ENCODE results near the gene MYLK.

The MYLK gene

GRCh38 chr3:123884203-123884831 lies at the start of gene MYLK:
Gene MYLK (minus strand): TSS chr3:123884332. CDS start chr3:123793841, 90,491 bp downstream.
- Histone ChIP-seq H3K4me2 (ENCODE audit: low read depth, low read length, poor library complexity, severe bottlenecking) (peak within 1 kb of the TSS; percentile 74), H2AFZ (ENCODE audit: low read length) (peak within 1 kb of the TSS; percentile 88)

GRCh38 chr3:123930445-123930844 lies 46.3 kb upstream of the MYLK start:
- no peak overlapping the region for H3K9ac ChIP-seq (ENCODE audit: low read depth, low read length, poor library complexity, severe bottlenecking)
- TF ChIP-seq CTCF (conservative IDR thresholded peaks at IDR 0.05; ENCODE audit: low read length), result no peak
- TF ChIP-seq EZH2phosphoT487 (IDR thresholded peaks at IDR 0.05; ENCODE audit: borderline replicate concordance), result no peak
- no peaks in the 10 kb centered on the region for H3K9me3 ChIP-seq (ENCODE audit: insufficient read depth, low read depth, low read length)
- H3K4me3 ChIP-seq (ENCODE audit: low read length, poor library complexity, severe bottlenecking), result no peak overlapping the region
- H3K4me1 ChIP-seq (ENCODE audit: insufficient read depth, low read length, poor library complexity, severe bottlenecking), result no peaks in the 10 kb centered on the region
- no peaks in the 10 kb centered on the region for H3K27me3 ChIP-seq (ENCODE audit: insufficient read depth, low read length, poor library complexity, severe bottlenecking)
- H3K79me2 ChIP-seq (ENCODE audit: insufficient read depth, low read length), result no peaks in the 10 kb centered on the region
- no peak overlapping the region for H3K4me2 ChIP-seq (ENCODE audit: low read depth, low read length, poor library complexity, severe bottlenecking)
- peaks cover 49% of the 10 kb centered on the region for H3K36me3 ChIP-seq (ENCODE audit: insufficient read depth, low read length)
- H3K9me2 ChIP-seq (replicated peaks; ENCODE audit: low read depth, low read length), result no peaks in the 10 kb centered on the region
- H2AFZ ChIP-seq (ENCODE audit: low read length), result no peak overlapping the region
- no peaks in the 10 kb centered on the region for H4K20me1 ChIP-seq (ENCODE audit: insufficient read depth, low read length, poor library complexity, severe bottlenecking)
- no peaks in the 10 kb centered on the region for H3F3A ChIP-seq (ENCODE audit: low read depth)

More at GRCh38 chr3:123884203-123884831, at the start of gene MYLK:
- Histone ChIP-seq H3K4me3 (ENCODE audit: low read length, poor library complexity, severe bottlenecking) (peak within 1 kb of the TSS; percentile 78), H3K9me2 (replicated peaks; ENCODE audit: low read depth, low read length) (no peaks in the 10 kb centered on the region), H3K79me2 (ENCODE audit: insufficient read depth, low read length) (no peaks in the 10 kb centered on the region), H3K9me3 (ENCODE audit: insufficient read depth, low read depth, low read length) (no peaks in the 10 kb centered on the region), H3K36me3 (ENCODE audit: insufficient read depth, low read length) (no peaks in the 10 kb centered on the region), H3K9ac (ENCODE audit: low read depth, low read length, poor library complexity, severe bottlenecking) (peak within 1 kb of the TSS; percentile 63), H3K27me3 (ENCODE audit: insufficient read depth, low read length, poor library complexity, severe bottlenecking) (no peaks in the 10 kb centered on the region), H3K4me1 (ENCODE audit: insufficient read depth, low read length, poor library complexity, severe bottlenecking) (peaks cover 38% of the 10 kb centered on the region), H4K20me1 (ENCODE audit: insufficient read depth, low read length, poor library complexity, severe bottlenecking) (no peaks in the 10 kb centered on the region), H3F3A (ENCODE audit: low read depth) (no peaks in the 10 kb centered on the region)
- TF ChIP-seq CTCF (conservative IDR thresholded peaks at IDR 0.05; ENCODE audit: low read length), result no peak
- TF ChIP-seq EZH2phosphoT487 (IDR thresholded peaks at IDR 0.05; ENCODE audit: borderline replicate concordance), result no peak

- Histone ChIP-seq H3K27me3 (ENCODE audit: insufficient read depth, low read length, poor library complexity, severe bottlenecking) (no peaks in the 10 kb centered on the region), H3K4me1 (ENCODE audit: insufficient read depth, low read length, poor library complexity, severe bottlenecking) (no peaks in the 10 kb centered on the region), H3K9me3 (ENCODE audit: insufficient read depth, low read depth, low read length) (peaks cover 3% of the 10 kb centered on the region; the same call in 1 of the 2 replicates), H3K36me3 (ENCODE audit: insufficient read depth, low read length) (peaks cover 55% of the 10 kb centered on the region), H4K20me1 (ENCODE audit: insufficient read depth, low read length, poor library complexity, severe bottlenecking) (no peaks in the 10 kb centered on the region), H3K4me2 (ENCODE audit: low read depth, low read length, poor library complexity, severe bottlenecking) (no peak overlapping the region), H3F3A (ENCODE audit: low read depth) (no peaks in the 10 kb centered on the region), H3K9me2 (replicated peaks; ENCODE audit: low read depth, low read length) (no peaks in the 10 kb centered on the region), H3K79me2 (ENCODE audit: insufficient read depth, low read length) (no peaks in the 10 kb centered on the region), H2AFZ (ENCODE audit: low read length) (no peak overlapping the region), H3K4me3 (ENCODE audit: low read length, poor library complexity, severe bottlenecking) (no peak overlapping the region), H3K9ac (ENCODE audit: low read depth, low read length, poor library complexity, severe bottlenecking) (no peak overlapping the region)
- TF ChIP-seq CTCF (conservative IDR thresholded peaks at IDR 0.05; ENCODE audit: low read length) (no peak), EZH2phosphoT487 (IDR thresholded peaks at IDR 0.05; ENCODE audit: borderline replicate concordance) (no peak)
Observed at GRCh38 chr3:123929325-123929724, 45.2 kb upstream of the MYLK start.

Data from Loucy (cell line).